GM13977 (cell line): ENCODE measurements around the gene MYO1H.

ENCODE experiments used
- DNase-seq: peaks from one replicate; pipeline ENCODE4 v3.0.0; 2012; ENCODE audit warnings: low spot score
- in situ Hi-C: fragments of 300-500 bp; cut with MboI; formaldehyde crosslinking; loops from one replicate; pipeline ENCODE4 v1.12.0; 2022; ENCODE audit warnings: low sequenced_read_pairs, low pct_unique_long_range_greater_than_20kb, mixed read lengths, inconsistent platforms; ENCODE audit not compliant: unreplicated experiment
- TF ChIP-seq, protein P1 (sequence below): IDR thresholded peaks from 2 replicates; pipeline ENCODE4 v1.5.1; 2012; ENCODE audit warnings: mild to moderate bottlenecking, control low read depth; ENCODE audit not compliant: insufficient read depth; ENCODE audit errors: extremely low read depth, missing control alignments

Gene MYO1H

DNA sequence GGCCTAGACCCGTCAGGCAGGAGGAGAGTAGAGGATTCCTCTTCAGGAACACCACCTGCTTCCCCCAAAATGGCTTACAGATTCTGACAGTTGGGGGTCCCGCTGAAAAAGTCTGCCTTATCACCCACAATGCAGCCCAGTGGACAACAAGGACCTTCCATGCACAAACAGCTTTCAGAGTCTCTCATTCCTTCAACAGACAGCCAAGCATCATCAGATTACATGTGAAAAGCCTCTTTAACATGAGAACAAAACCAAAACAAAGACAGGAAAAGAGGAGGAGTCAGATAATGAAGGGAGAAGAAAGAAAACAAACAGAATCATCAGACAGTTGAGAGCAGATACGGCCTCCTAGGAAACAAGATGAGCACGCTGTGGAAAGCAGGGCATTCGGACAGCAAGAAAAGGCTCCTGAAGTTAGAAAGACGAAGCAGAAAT lies 111.1 kb downstream of the MYO1H start:
- DNase-seq: no peak
- TF ChIP-seq, protein P1, sequence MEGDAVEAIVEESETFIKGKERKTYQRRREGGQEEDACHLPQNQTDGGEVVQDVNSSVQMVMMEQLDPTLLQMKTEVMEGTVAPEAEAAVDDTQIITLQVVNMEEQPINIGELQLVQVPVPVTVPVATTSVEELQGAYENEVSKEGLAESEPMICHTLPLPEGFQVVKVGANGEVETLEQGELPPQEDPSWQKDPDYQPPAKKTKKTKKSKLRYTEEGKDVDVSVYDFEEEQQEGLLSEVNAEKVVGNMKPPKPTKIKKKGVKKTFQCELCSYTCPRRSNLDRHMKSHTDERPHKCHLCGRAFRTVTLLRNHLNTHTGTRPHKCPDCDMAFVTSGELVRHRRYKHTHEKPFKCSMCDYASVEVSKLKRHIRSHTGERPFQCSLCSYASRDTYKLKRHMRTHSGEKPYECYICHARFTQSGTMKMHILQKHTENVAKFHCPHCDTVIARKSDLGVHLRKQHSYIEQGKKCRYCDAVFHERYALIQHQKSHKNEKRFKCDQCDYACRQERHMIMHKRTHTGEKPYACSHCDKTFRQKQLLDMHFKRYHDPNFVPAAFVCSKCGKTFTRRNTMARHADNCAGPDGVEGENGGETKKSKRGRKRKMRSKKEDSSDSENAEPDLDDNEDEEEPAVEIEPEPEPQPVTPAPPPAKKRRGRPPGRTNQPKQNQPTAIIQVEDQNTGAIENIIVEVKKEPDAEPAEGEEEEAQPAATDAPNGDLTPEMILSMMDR: no peak
- in situ Hi-C loops: no loop called here

DNA sequence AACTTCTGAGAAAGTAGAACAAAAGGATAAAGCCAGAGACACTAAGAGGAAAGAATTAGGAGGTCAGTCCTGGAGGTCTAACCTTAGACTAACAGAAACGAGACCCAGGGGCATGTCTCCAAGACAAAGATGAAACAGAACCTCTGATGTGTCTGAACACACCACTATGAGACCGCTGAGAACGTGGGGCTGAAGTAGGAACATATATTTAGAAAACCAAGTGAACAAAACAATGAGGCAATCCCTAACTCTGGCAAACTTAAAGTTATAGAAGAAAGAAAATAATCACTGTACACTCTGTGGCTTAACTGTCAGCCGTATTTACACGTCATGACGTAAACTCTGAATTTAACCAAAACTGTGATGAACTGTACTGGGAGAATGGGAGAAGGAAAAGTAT lies 111.5 kb downstream of the MYO1H start:
- no peak for DNase-seq
- in situ Hi-C loops: no loop called here
- TF ChIP-seq, protein P1: no peak

DNA sequence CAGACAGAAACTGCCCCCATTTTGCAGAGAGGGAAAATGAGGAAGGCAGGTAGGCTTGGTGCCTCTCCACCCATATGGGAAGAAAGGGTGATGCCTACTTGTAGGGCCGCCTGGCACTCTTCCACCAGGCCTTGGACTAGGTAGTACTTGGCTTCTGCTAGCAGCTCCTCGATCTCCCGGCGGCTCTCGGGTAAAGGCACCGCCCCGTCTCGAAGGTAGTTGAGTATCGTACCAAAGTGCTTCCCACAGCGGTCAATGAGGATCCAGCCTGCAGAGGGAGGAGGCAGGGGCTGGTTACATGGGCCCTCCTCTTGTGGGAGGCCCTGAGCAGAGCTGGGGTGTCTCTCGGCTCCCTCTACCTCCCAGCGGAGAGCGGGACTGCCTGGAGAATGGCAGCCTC lies 112.8 kb downstream of the MYO1H start:
- no peak for DNase-seq
- TF ChIP-seq, protein P1: no peak
- in situ Hi-C loops: no loop called here

DNA sequence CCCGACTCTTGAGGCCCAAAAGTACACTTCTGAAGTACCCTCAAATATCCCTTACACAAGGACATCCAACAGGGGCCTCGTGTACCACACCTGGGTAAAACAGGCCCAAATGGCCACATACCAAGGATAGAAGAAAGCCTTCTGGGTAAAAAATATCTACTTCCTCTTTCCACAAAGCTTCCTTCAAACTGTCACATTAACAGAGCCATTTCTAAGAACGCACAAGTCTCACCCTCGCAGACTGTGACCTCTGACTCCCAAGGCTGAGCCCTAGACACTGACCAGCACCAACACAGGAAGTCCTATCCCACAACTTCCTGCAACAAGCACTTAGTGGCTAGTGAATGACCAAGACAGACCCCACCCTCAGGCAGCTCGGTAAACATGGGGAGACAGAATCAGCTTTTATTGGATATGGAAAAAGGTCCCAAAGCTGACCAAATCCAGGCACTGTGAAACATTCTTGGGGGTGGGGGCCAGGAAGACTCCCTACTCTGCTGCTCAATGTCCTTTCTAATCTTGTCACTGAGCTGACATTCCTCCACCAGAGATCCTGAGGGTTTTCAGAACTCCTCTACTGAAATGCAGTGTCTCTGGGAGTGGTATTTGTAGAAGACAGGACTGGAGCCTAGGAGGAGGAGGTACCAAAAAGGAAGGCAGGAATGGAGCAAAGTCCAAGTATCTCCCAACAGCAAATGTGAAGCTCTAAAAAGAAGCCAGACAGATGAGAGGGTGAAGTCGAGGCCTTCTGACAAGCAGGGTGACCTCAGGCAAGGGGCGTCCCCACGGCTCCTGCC lies 113.5 kb downstream of the MYO1H start:
- TF ChIP-seq, protein P1: no peak
- in situ Hi-C loops: no loop called here
- DNase-seq: no peak

DNA sequence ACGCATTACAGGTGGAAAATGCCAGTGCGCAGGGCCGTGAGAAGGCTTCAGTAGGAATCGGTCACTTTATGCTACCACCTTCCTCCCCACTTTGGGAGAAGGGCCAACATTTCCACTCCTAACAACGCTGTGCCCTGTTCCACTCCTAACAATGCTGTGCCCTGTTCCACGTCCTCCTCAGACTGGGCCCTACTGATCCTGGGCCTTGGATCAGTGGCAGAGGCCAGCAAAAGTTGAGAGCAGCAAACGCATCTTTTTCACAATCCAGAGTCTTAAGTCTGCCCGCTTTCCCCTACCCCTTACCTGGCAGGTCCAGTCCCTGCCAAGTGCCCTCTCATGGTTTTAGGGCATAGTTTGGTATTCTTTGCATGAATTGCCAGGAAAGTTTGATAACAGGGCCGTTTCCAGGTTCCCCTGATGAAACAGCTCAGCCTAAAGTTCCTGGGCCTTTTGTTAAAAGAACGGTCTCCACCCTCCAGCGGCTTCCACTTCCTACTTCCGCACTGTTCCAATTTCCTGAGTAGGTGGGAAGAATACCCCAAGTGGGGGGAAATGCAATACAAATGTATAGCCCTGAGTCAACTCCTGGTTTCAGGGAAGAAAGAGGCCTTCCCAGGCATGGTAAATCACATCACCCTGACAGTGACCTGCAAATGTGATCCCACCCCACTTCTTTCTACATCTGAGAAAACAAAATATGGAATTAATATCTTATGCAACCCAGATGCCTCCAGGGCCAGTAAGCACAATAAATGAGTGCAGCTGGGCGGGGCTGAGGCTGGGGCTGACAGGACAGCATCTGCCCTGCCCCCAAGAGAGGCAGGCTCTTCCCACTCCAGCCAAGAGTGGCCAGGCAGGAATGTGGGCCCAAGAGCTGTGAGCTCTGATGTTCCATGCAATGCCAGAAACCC lies 114.4 kb downstream of the MYO1H start:
- in situ Hi-C loops: no loop called here
- DNase-seq: no peak
- TF ChIP-seq, protein P1: no peak

DNA sequence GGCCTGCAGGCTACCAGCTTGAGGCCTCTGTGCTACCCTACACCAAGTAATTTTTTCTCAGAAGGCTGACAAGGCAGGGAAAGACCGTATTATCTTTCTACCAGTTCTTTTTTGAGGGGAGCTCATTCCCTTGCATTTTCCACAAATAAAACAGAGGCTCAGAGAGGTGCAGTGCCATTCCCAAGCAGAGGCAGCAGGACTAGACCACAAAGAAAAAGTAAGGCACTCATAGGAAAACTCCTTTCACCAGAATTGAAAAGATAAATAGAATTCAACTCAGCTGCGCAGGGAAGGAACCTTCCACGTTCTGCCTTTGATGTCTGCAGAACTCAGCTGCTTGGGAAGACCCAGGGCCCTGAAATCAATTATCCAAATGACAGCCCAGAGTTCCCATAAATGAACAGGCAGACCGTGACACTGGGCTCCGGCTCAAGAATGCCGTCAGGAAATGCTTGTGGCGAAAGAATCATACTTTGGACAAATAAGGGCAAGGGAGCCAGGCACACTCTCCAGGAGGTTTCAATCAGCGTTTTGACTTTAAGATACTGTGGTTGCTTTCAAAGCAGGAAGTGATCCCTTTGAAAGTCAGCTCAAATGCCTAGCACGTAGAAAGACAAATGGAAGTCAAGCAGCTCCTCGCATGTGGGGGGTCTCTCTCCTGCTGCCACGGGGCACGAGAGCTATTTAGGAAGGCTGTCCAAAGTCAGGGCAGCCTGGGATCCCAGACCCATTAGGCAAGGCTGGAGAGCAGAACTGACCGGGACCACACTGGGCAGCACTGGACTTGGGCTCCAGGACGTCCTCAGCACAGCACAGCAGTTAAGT lies 115.4 kb downstream of the MYO1H start:
- TF ChIP-seq, protein P1: no peak
- no peak for DNase-seq
- in situ Hi-C loops: no loop called here
